KMS-11 (cell line): ENCODE results near the gene FOXA1.

Experiments
- H2AFZ ChIP-seq: fragments of 200-600 bp; sonication (generic); 2 replicates; pipeline ENCODE4 v1.6.1; 2016; ENCODE audit warnings: antibody characterized with exemption, mixed run types, low read depth
- H3K27ac ChIP-seq: fragments of 200-600 bp; sonication (generic); 2 replicates; pipeline ENCODE4 v1.6.1; 2016; ENCODE audit warnings: mild to moderate bottlenecking, mixed run types
- H3K27me3 ChIP-seq: fragments of 200-600 bp; sonication (generic); 2 replicates; pipeline ENCODE4 v1.6.1; 2017; ENCODE audit warnings: mild to moderate bottlenecking, low read depth, mixed run types, moderate library complexity; ENCODE audit not compliant: insufficient read depth
- H3K36me3 ChIP-seq: fragments of 200-600 bp; sonication (generic); 2 replicates; pipeline ENCODE4 v1.6.1; 2017; ENCODE audit warnings: mild to moderate bottlenecking, mixed run types; ENCODE audit not compliant: insufficient read depth
- H3K4me1 ChIP-seq: fragments of 200-600 bp; sonication (generic); 2 replicates; pipeline ENCODE4 v1.6.1; 2016; ENCODE audit warnings: mild to moderate bottlenecking, low read depth, mixed run types; ENCODE audit not compliant: poor library complexity, severe bottlenecking
- H3K4me2 ChIP-seq: fragments of 200-600 bp; sonication (generic); 2 replicates; pipeline ENCODE4 v1.7.0; 2016; ENCODE audit warnings: mild to moderate bottlenecking, mixed run types
- H3K4me3 ChIP-seq: fragments of 200-600 bp; sonication (generic); IDR thresholded peaks from 2 replicates; pipeline ENCODE4 v1.6.1; 2017; ENCODE audit warnings: low read depth, low read length, mixed read lengths; ENCODE audit not compliant: insufficient read depth
- H3K79me2 ChIP-seq: fragments of 200-600 bp; sonication (generic); 2 replicates; pipeline ENCODE4 v1.6.1; 2016; ENCODE audit warnings: low read depth, mixed run types; ENCODE audit not compliant: insufficient read depth
- H3K9ac ChIP-seq: fragments of 200-600 bp; sonication (generic); 2 replicates; pipeline ENCODE4 v1.6.1; 2016; ENCODE audit warnings: mild to moderate bottlenecking, mixed run types
- H4K20me1 ChIP-seq: fragments of 200-600 bp; sonication (generic); 2 replicates; pipeline ENCODE4 v1.6.1; 2016; ENCODE audit warnings: mild to moderate bottlenecking, mixed run types; ENCODE audit not compliant: insufficient read depth
- TF ChIP-seq, protein P1 (sequence below): fragments of 200-600 bp; sonication (generic); conservative IDR thresholded peaks from 2 replicates; pipeline ENCODE4 v1.6.1; 2017; ENCODE audit warnings: low read depth, mild to moderate bottlenecking, antibody characterized with exemption, low read length, moderate library complexity, mixed read lengths

Gene FOXA1

GRCh38 chr14:37608649-37609048 is 13.6 kb upstream of the FOXA1 start:
- Histone ChIP-seq H3K79me2 (no peaks in the 10 kb centered on the region), H3K27ac (no peak overlapping the region), H3K4me3 (no peak overlapping the region), H3K27me3 (no peaks in the 10 kb centered on the region), H3K9ac (no peak overlapping the region), H2AFZ (no peak overlapping the region), H4K20me1 (no peaks in the 10 kb centered on the region), H3K4me1 (no peaks in the 10 kb centered on the region), H3K36me3 (no peaks in the 10 kb centered on the region), H3K4me2 (no peak overlapping the region)
- TF ChIP-seq, protein P1, sequence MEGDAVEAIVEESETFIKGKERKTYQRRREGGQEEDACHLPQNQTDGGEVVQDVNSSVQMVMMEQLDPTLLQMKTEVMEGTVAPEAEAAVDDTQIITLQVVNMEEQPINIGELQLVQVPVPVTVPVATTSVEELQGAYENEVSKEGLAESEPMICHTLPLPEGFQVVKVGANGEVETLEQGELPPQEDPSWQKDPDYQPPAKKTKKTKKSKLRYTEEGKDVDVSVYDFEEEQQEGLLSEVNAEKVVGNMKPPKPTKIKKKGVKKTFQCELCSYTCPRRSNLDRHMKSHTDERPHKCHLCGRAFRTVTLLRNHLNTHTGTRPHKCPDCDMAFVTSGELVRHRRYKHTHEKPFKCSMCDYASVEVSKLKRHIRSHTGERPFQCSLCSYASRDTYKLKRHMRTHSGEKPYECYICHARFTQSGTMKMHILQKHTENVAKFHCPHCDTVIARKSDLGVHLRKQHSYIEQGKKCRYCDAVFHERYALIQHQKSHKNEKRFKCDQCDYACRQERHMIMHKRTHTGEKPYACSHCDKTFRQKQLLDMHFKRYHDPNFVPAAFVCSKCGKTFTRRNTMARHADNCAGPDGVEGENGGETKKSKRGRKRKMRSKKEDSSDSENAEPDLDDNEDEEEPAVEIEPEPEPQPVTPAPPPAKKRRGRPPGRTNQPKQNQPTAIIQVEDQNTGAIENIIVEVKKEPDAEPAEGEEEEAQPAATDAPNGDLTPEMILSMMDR = no peak

- Histone ChIP-seq H2AFZ (no peak overlapping the region), H3K4me2 (no peak overlapping the region), H3K36me3 (no peaks in the 10 kb centered on the region), H3K27me3 (no peaks in the 10 kb centered on the region), H3K4me3 (no peak overlapping the region), H3K9ac (no peak overlapping the region), H4K20me1 (no peaks in the 10 kb centered on the region), H3K27ac (no peak overlapping the region), H3K4me1 (no peaks in the 10 kb centered on the region), H3K79me2 (no peaks in the 10 kb centered on the region)
- TF ChIP-seq, protein P1 = no peak
These were observed 11.6 kb upstream of the FOXA1 start for GRCh38 chr14:37606678-37607077.

GRCh38 chr14:37603688-37604251 is 8.7 kb upstream of the FOXA1 start:
- TF ChIP-seq, protein P1 = no peak
- Histone ChIP-seq H3K4me2 (no peak overlapping the region), H3K79me2 (no peaks in the 10 kb centered on the region), H3K4me1 (no peaks in the 10 kb centered on the region), H3K4me3 (no peak overlapping the region), H4K20me1 (no peaks in the 10 kb centered on the region), H3K27ac (no peak overlapping the region), H3K9ac (no peak overlapping the region), H3K36me3 (no peaks in the 10 kb centered on the region), H3K27me3 (no peaks in the 10 kb centered on the region), H2AFZ (no peak overlapping the region)

GRCh38 chr14:37602605-37603453 is 7.8 kb upstream of the FOXA1 start:
- Histone ChIP-seq H3K79me2 (no peaks in the 10 kb centered on the region), H3K27ac (no peak overlapping the region), H3K4me3 (no peak overlapping the region), H2AFZ (no peak overlapping the region), H3K4me2 (no peak overlapping the region), H3K4me1 (no peaks in the 10 kb centered on the region), H4K20me1 (no peaks in the 10 kb centered on the region), H3K9ac (no peak overlapping the region), H3K36me3 (no peaks in the 10 kb centered on the region), H3K27me3 (no peaks in the 10 kb centered on the region)
- TF ChIP-seq, protein P1 = no peak
